ENCODE data around the gene CCDC97. TPM values are rescaled to one million over a fixed set of nuclear protein-coding genes. Genes with fewer than 3 reads are reported as not detected.
A peak's percentile ranks its signal among the peaks of the same experiment; 100 is the strongest.

The CCDC97 gene
- total RNA-seq, 4 donors from 2014 or later, result 4.4 to 38.0 (median 10.8) TPM

- Histone ChIP-seq H3K9me3 (no peaks in the 10 kb centered on the region), H3K27ac (no peak overlapping the region), H3K4me1 (peaks cover 0 to 9% of the 10 kb centered on the region in 2 donors), H3K4me3 (no peak overlapping the region), H3K36me3 (no peaks in the 10 kb centered on the region), H3K27me3 (no peaks in the 10 kb centered on the region)
- TF ChIP-seq CTCF (IDR thresholded peaks at IDR 0.05) (no peak), POLR2A (IDR thresholded peaks at IDR 0.05) (no peak)
- no peak for DNase-seq
- intact Hi-C loops (cut with DNase I; ENCODE audit: low total_unique reads), result loop anchor here (5.0 kb wide), 1 partner anchor 38 kb away; no protein-coding TSS in a partner anchor
Observed at GRCh38 chr19:41304706-41305483, 5.1 kb upstream of the CCDC97 start.

- intact Hi-C loops (cut with DNase I; ENCODE audit: low total_unique reads), result loop anchor here (5.0 kb wide), 1 partner anchor 39 kb away; no protein-coding TSS in a partner anchor
- DNase-seq, result no peak
- Histone ChIP-seq H3K27ac (peak overlapping the region in 1 of 2 donors; percentile 90), H3K4me1 (peaks cover 0 to 9% of the 10 kb centered on the region in 2 donors), H3K9me3 (no peaks in the 10 kb centered on the region), H3K36me3 (no peaks in the 10 kb centered on the region), H3K4me3 (no peak overlapping the region), H3K27me3 (no peaks in the 10 kb centered on the region)
- TF ChIP-seq CTCF (IDR thresholded peaks at IDR 0.05) (no peak), POLR2A (IDR thresholded peaks at IDR 0.05) (no peak)
Observed at GRCh38 chr19:41305927-41306793, 3.8 kb upstream of the CCDC97 start.

- Histone ChIP-seq H3K4me1 (peaks cover 3 to 10% of the 10 kb centered on the region in 2 donors), H3K36me3 (no peaks in the 10 kb centered on the region), H3K27me3 (no peaks in the 10 kb centered on the region), H3K9me3 (no peaks in the 10 kb centered on the region), H3K27ac (peak overlapping the region in 1 of 2 donors; percentile 90), H3K4me3 (no peak overlapping the region)
- TF ChIP-seq CTCF (IDR thresholded peaks at IDR 0.05) (no peak), POLR2A (IDR thresholded peaks at IDR 0.05) (no peak)
- DNase-seq, result no peak
- intact Hi-C loops (cut with DNase I; ENCODE audit: low total_unique reads), result loop anchor here (5.0 kb wide), 1 partner anchor 40 kb away; no protein-coding TSS in a partner anchor
Observed at GRCh38 chr19:41307090-41307875, 2.7 kb upstream of the CCDC97 start.

GRCh38 chr19:41307954-41308449 lies 2.0 kb upstream of the CCDC97 start:
- DNase-seq, result no peak
- intact Hi-C loops (cut with DNase I; ENCODE audit: low total_unique reads), result loop anchor here (5.0 kb wide), 1 partner anchor 41 kb away; no protein-coding TSS in a partner anchor
- H3K27me3 ChIP-seq, result no peaks in the 10 kb centered on the region
- TF ChIP-seq CTCF (IDR thresholded peaks at IDR 0.05) (no peak), POLR2A (IDR thresholded peaks at IDR 0.05) (no peak)
- H3K4me3 ChIP-seq, result no peak overlapping the region
- H3K36me3 ChIP-seq, result no peaks in the 10 kb centered on the region
- peaks cover 3 to 10% of the 10 kb centered on the region in 2 donors for H3K4me1 ChIP-seq
- no peaks in the 10 kb centered on the region for H3K9me3 ChIP-seq
- H3K27ac ChIP-seq, result peak overlapping the region; percentile 90 to 96
